WTC11 (cell line): ENCODE results near the gene GARNL3. TPM values are rescaled to one million over a fixed set of nuclear protein-coding genes. Genes with fewer than 3 reads are reported as not detected.

ENCODE experiments used
- ATAC-seq: fragments of 200-7000 bp; cut with Tn5 transposase; 2 replicates; pipeline ENCODE4 v1.10.0; 2021; ENCODE audit warnings: mild to moderate bottlenecking, moderate library complexity
- CTCF ChIA-PET: fragments of 300-600 bp; sonication (Branson Sonifier 250); formaldehyde crosslinking; loops from one replicate; lab custom pipeline; 2021; ENCODE audit warnings: antibody characterized with exemption; lab: Charles Lee
- POLR2A ChIA-PET: fragments of 350-600 bp; sonication (Branson Sonifier 250); formaldehyde crosslinking; loops from one replicate; lab custom pipeline; 2021; ENCODE audit warnings: antibody characterized with exemption; lab: Charles Lee
- DNase-seq: peaks from one replicate; pipeline ENCODE4 v3.0.0; 2021; ENCODE audit warnings: low spot score
- H3K27ac Mint-ChIP-seq: 2 replicates; pipeline ENCODE4 v1.8.0; 2021; ENCODE audit warnings: mixed read lengths
- H3K27me3 Mint-ChIP-seq: 2 replicates; pipeline ENCODE4 v1.8.0; 2021; ENCODE audit warnings: low read depth, mild to moderate bottlenecking, moderate library complexity, mixed read lengths
- H3K36me3 Mint-ChIP-seq: 2 replicates; pipeline ENCODE4 v1.8.0; 2021; ENCODE audit warnings: mixed read lengths
- H3K4me1 Mint-ChIP-seq: 2 replicates; pipeline ENCODE4 v1.8.0; 2022; ENCODE audit warnings: mixed read lengths
- H3K4me3 Mint-ChIP-seq: 2 replicates; pipeline ENCODE4 v1.8.0; 2021; ENCODE audit warnings: mild to moderate bottlenecking, moderate library complexity, mixed read lengths
- H3K9me3 Mint-ChIP-seq: 2 replicates; pipeline ENCODE4 v1.8.0; 2021; ENCODE audit warnings: mixed read lengths
- ATF1 ChIP-seq: sonication (generic); formaldehyde crosslinking; IDR thresholded peaks from 2 replicates; pipeline ENCODE4 v1.8.1; 2023; ENCODE audit warnings: mild to moderate bottlenecking, moderate library complexity, missing genetic modification reagents
- CREB1 ChIP-seq: sonication (generic); formaldehyde crosslinking; IDR thresholded peaks from 2 replicates; pipeline ENCODE4 v1.8.0; 2023; ENCODE audit warnings: mild to moderate bottlenecking, missing genetic modification reagents
- ETV6 ChIP-seq: sonication (generic); formaldehyde crosslinking; IDR thresholded peaks from 2 replicates; pipeline ENCODE4 v1.8.1; 2022; ENCODE audit warnings: mild to moderate bottlenecking, missing genetic modification reagents
- HMGXB4 ChIP-seq: sonication (generic); formaldehyde crosslinking; IDR thresholded peaks from 2 replicates; pipeline ENCODE4 v1.8.1; 2023; ENCODE audit warnings: mild to moderate bottlenecking, moderate library complexity, missing genetic modification reagents
- IRF1 ChIP-seq: sonication (generic); formaldehyde crosslinking; IDR thresholded peaks from 2 replicates; pipeline ENCODE4 v1.8.0; 2023; ENCODE audit warnings: missing genetic modification reagents
- KAT7 ChIP-seq: sonication (generic); formaldehyde crosslinking; IDR thresholded peaks from 2 replicates; pipeline ENCODE4 v1.8.1; 2023; ENCODE audit warnings: missing genetic modification reagents, mild to moderate bottlenecking, borderline replicate concordance
- MAX ChIP-seq: sonication (generic); formaldehyde crosslinking; IDR thresholded peaks from 2 replicates; pipeline ENCODE4 v1.8.0; 2022; ENCODE audit warnings: mild to moderate bottlenecking, missing genetic modification reagents
- MYBL2 ChIP-seq: sonication (generic); formaldehyde crosslinking; IDR thresholded peaks from 2 replicates; pipeline ENCODE4 v1.8.1; 2023; ENCODE audit warnings: mild to moderate bottlenecking, moderate library complexity, missing genetic modification reagents
- NFATC4 ChIP-seq: fragments of 250-450 bp; sonication (Bioruptor Pico); IDR thresholded peaks from 2 replicates; pipeline ENCODE4 v1.9.0; 2021; ENCODE audit warnings: mild to moderate bottlenecking
- NFYB ChIP-seq: sonication (generic); formaldehyde crosslinking; conservative IDR thresholded peaks from 2 replicates; pipeline ENCODE4 v1.8.0; 2022; ENCODE audit warnings: low read depth, missing genetic modification reagents
- NR1H2 ChIP-seq: sonication (generic); formaldehyde crosslinking; IDR thresholded peaks from 2 replicates; pipeline ENCODE4 v1.9.0; 2021; ENCODE audit warnings: mild to moderate bottlenecking, moderate library complexity, missing genetic modification reagents
- NR3C1 ChIP-seq: sonication (generic); formaldehyde crosslinking; conservative IDR thresholded peaks from 2 replicates; pipeline ENCODE4 v1.8.1; 2023; ENCODE audit warnings: low read depth, mild to moderate bottlenecking, missing genetic modification reagents
- OVOL2 ChIP-seq: fragments of 250-450 bp; sonication (Bioruptor Pico); IDR thresholded peaks from 2 replicates; pipeline ENCODE4 v1.9.0; 2021; ENCODE audit warnings: mild to moderate bottlenecking, borderline replicate concordance
- PRRX2 ChIP-seq: fragments of 250-450 bp; sonication (Bioruptor Pico); IDR thresholded peaks from 2 replicates; pipeline ENCODE4 v1.8.0; 2021; ENCODE audit warnings: mild to moderate bottlenecking
- RORB ChIP-seq: fragments of 250-450 bp; sonication (Bioruptor Pico); IDR thresholded peaks from 2 replicates; pipeline ENCODE4 v1.9.0; 2021; ENCODE audit warnings: mild to moderate bottlenecking
- ZNF219 ChIP-seq: sonication (generic); formaldehyde crosslinking; IDR thresholded peaks from 2 replicates; pipeline ENCODE4 v1.8.0; 2023; ENCODE audit warnings: missing genetic modification reagents, mild to moderate bottlenecking, borderline replicate concordance
- ZNF512 ChIP-seq: sonication (generic); formaldehyde crosslinking; IDR thresholded peaks from 2 replicates; pipeline ENCODE4 v1.8.1; 2022; ENCODE audit warnings: missing genetic modification reagents, borderline replicate concordance
- ZNF671 ChIP-seq: fragments of 250-450 bp; sonication (Bioruptor Pico); IDR thresholded peaks from 2 replicates; pipeline ENCODE4 v1.8.0; 2021; ENCODE audit warnings: mild to moderate bottlenecking
- total RNA-seq: library from RNA; stranded (reverse); gene quantifications from 3 replicates; pipeline ENCODE4 v1.2.3, GENCODE V29; 2021
- TF ChIP-seq, protein P1 (sequence below): fragments of 250-450 bp; sonication (Bioruptor Pico); IDR thresholded peaks from 2 replicates; pipeline ENCODE4 v2.1.2; 2022; ENCODE audit warnings: mild to moderate bottlenecking, moderate library complexity
- TF ChIP-seq, protein P2 (sequence below): sonication (generic); formaldehyde crosslinking; IDR thresholded peaks from 2 replicates; pipeline ENCODE4 v1.8.1; 2022; ENCODE audit warnings: low read depth, missing genetic modification reagents, borderline replicate concordance

Gene GARNL3
- total RNA-seq, 1 experiment from 2014 or later: 17.8 TPM

GRCh38 chr9:127407492-127407843 is 142.9 kb downstream of the GARNL3 start:
- H3K27ac Mint-ChIP-seq: peak overlapping the region; percentile 65; the same call in 1 of the 2 replicates
- H3K4me1 Mint-ChIP-seq: no peaks in the 10 kb centered on the region
- ChIA-PET CTCF (interaction anchor here (1.2 to 1.5 kb wide), 2 partner anchors 10 to 183 kb away, joined by 3 to 4 read pairs; no protein-coding TSS in a partner anchor), POLR2A (interaction anchor here (0.6 to 0.7 kb wide), 2 partner anchors 10 to 505 kb away, joined by 3 read pairs; partner anchors contain the start of gene SLC2A8)
- H3K36me3 Mint-ChIP-seq: peaks cover 7% of the 10 kb centered on the region; the same call in 1 of the 2 replicates
- H3K9me3 Mint-ChIP-seq: no peaks in the 10 kb centered on the region
- ATAC-seq (no peak), DNase-seq (no peak)
- H3K4me3 Mint-ChIP-seq: no peak overlapping the region
- TF ChIP-seq MYBL2 (CRISPR knock-in tag) (no peak), NFATC4 (CRISPR knock-in tag) (no peak), CREB1 (CRISPR knock-in tag) (no peak), MAX (CRISPR knock-in tag) (no peak), NFYB (no peak), ATF1 (no peak), NR1H2 (CRISPR knock-in tag) (no peak), HMGXB4 (CRISPR knock-in tag) (no peak), IRF1 (no peak), KAT7 (CRISPR knock-in tag) (no peak)
- TF ChIP-seq, protein P1, sequence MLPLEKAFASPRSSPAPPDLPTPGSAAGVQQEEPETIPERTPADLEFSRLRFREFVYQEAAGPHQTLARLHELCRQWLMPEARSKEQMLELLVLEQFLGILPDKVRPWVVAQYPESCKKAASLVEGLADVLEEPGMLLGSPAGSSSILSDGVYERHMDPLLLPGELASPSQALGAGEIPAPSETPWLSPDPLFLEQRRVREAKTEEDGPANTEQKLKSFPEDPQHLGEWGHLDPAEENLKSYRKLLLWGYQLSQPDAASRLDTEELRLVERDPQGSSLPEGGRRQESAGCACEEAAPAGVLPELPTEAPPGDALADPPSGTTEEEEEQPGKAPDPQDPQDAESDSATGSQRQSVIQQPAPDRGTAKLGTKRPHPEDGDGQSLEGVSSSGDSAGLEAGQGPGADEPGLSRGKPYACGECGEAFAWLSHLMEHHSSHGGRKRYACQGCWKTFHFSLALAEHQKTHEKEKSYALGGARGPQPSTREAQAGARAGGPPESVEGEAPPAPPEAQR (CRISPR knock-in tag): no peak
- no peaks in the 10 kb centered on the region for H3K27me3 Mint-ChIP-seq

DNA sequence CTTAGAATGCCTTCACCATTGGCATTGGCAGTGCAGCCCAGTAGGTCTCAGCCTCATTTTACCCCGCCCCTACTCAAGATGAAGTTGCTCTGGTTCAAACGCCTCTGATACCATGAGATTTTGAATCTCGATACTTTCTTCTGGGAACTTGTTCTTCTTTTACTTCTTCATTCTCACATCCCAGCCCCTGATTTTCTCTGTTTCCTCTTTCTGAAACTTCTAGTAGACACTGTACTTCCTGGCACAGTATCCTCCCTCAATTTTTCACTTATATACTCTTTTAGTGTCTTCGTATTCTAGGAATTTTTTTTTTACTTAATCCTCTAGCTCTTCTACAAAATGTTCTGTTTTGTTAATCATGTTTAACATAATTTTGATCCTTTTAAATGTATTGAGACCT is 146.5 kb downstream of the GARNL3 start:
- no peak for DNase-seq
- Mint-ChIP-seq H3K9me3 (no peaks in the 10 kb centered on the region), H3K4me1 (no peaks in the 10 kb centered on the region), H3K27me3 (no peaks in the 10 kb centered on the region), H3K36me3 (0 out of 2 replicates have a peak, but pooled peaks cover 4% of the 10 kb centered on the region), H3K4me3 (no peak overlapping the region), H3K27ac (no peak overlapping the region)
- TF ChIP-seq ETV6 (CRISPR knock-in tag): no peak
- no peak for TF ChIP-seq OVOL2 (CRISPR knock-in tag)
- TF ChIP-seq PRRX2 (CRISPR knock-in tag): no peak
- TF ChIP-seq, protein P2, sequence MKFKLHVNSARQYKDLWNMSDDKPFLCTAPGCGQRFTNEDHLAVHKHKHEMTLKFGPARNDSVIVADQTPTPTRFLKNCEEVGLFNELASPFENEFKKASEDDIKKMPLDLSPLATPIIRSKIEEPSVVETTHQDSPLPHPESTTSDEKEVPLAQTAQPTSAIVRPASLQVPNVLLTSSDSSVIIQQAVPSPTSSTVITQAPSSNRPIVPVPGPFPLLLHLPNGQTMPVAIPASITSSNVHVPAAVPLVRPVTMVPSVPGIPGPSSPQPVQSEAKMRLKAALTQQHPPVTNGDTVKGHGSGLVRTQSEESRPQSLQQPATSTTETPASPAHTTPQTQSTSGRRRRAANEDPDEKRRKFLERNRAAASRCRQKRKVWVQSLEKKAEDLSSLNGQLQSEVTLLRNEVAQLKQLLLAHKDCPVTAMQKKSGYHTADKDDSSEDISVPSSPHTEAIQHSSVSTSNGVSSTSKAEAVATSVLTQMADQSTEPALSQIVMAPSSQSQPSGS (CRISPR knock-in tag): no peak
- no peak for TF ChIP-seq NR3C1 (CRISPR knock-in tag)
- no peak for TF ChIP-seq RORB (CRISPR knock-in tag)
- no peak for TF ChIP-seq KAT7 (CRISPR knock-in tag)
- TF ChIP-seq ZNF512 (CRISPR knock-in tag): no peak
- no peak for TF ChIP-seq NFYB
- TF ChIP-seq ZNF219 (CRISPR knock-in tag): no peak
- no peak for TF ChIP-seq ZNF671 (CRISPR knock-in tag)
- ChIA-PET CTCF (no interaction called here), POLR2A (interaction anchor here (0.7 kb wide), 1 partner anchor 12 kb away, joined by 7 read pairs; no protein-coding TSS in a partner anchor)
- ATAC-seq: no peak
